K562 (cell line): ENCODE data around the gene EVL. TPM values are rescaled to one million over a fixed set of nuclear protein-coding genes. Genes with fewer than 3 reads are reported as not detected.

Experiments used
- CTCF ChIP-seq, 3 experiments: IDR thresholded peaks in 2 of 3; conservative IDR thresholded peaks in 1 of 3; 2 replicates each; pipeline ENCODE4 v1.5.1; 2011 to 2012; ENCODE audit warnings: low read length in 3 of 3, mild to moderate bottlenecking in 3 of 3, control low read depth in 2 of 3, improper control_type of control experiment in 1 of 3, inconsistent platforms in 1 of 3, low read depth in 1 of 3, mixed read lengths in 1 of 3, moderate library complexity in 1 of 3; ENCODE audit not compliant: insufficient read depth in 2 of 3
- REST ChIP-seq, 2 experiments: fragments of 450-650 bp; formaldehyde crosslinking in 1 of 2; IDR thresholded peaks; 2 replicates each; pipeline versions ENCODE4 v1.4.0 to v1.6.1; 2014 to 2020; ENCODE audit warnings: mild to moderate bottlenecking in 2 of 2, borderline replicate concordance in 1 of 2, low read depth in 1 of 2
- polyA plus RNA-seq, 8 experiments: library from polyadenylated mRNA; depleted of rRNA in 4 of 8; stranded (reverse) in 5 of 8; unstranded in 3 of 8; fragments of >200 nt; fragmentation: Nextera tagmentation in 2 of 8; fragmentation: Illumina TruSeq in 1 of 8; extraction: Ambion mirVana in 2 of 8; extraction: Trizol in 1 of 8; gene quantifications; 2 replicates each; pipeline versions ENCODE4 v1.2.1 to v1.2.3, GENCODE V29; 2011 to 2014; ENCODE audit warnings: inconsistent platforms in 1 of 8, missing spikeins in 1 of 8
- total RNA-seq, 7 experiments: library from RNA; depleted of rRNA in 6 of 7; stranded (reverse); fragments of >200 nt in 6 of 7; fragmentation: Illumina TruSeq in 2 of 7; extraction: Trizol in 2 of 7; gene quantifications; 2 replicates each; pipeline versions ENCODE4 v1.2.1 to v1.2.3, GENCODE V29; 2011 to 2021; ENCODE audit warnings: low replicate concordance in 1 of 7

Gene EVL
- total and polyA plus RNA-seq, 9 of the 15 experiments (the other 6 are each of a cell fraction or from before 2014, with no cell fraction given): 2.9 to 43.4 (median 23.9) TPM

- TF ChIP-seq CTCF (IDR thresholded peaks at IDR 0.05 in 2 of 3, conservative IDR thresholded peaks at IDR 0.05 in 1 of 3; ENCODE audit: insufficient read depth in 2 of 3, low read depth in 1 of 3, low read length in 3 of 3): no peak
- no peak for TF ChIP-seq REST (IDR thresholded peaks at IDR 0.05; ENCODE audit: borderline replicate concordance)
- no peak for TF ChIP-seq REST (CRISPR knock-in tag; IDR thresholded peaks at IDR 0.05; ENCODE audit: low read depth)
- TF ChIP-seq, all 486 proteins: peak for 3
Measured at GRCh38 chr14:100037353-100037752, 27.9 kb upstream of the EVL start (continued).
